ENCODE data around the gene GDF11. TPM values are rescaled to one million over a fixed set of nuclear protein-coding genes. Genes with fewer than 3 reads are reported as not detected.

Gene GDF11
- polyA plus RNA-seq, 2 of the 4 experiments (the other 2 are of a cell fraction) = 1.2 to 3.6 TPM

DNA sequence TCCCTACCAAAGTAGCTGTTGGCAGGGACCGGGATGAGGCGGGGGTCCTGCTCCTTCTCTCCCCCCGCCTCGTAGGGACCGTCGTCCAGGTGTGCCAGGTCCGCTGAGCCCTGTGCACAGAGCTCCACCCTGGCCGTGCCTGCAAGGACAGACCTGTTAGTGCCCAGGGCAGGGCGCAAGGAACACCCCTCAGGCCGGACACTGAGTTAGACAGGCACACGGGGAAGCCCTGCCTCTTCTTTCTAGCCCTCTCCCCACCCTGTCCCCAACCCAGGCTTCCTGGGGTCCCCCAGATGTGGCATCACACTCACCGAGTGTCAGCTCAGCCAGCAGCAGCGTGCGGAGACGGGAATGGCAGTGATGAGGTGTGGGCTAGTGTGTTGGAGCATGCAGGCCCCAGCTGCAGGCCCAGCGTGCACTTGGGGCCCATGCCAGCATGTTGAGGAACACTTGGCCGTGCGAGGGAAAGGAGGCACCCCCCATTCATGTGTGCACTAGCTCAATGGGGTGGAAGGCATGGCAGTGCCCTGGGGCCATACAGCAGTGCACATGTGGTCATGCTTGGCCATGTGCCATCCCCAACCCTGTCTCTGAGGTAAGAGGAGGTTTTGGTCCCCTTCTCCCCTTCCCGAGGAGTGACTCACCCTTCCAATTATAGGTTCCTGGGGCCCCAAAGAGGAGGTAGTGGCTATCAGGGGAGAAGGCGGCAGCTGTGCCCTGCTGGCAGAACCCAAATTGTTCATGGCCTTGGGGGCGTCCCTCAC is 42.5 kb upstream of the GDF11 start:
- Histone ChIP-seq H3K9me3 (no peaks in the 10 kb centered on the region), H3K4me1 (peaks cover 12% of the 10 kb centered on the region; the same call in 2 of the 3 replicates), H3K4me3 (no peak overlapping the region), H3K4me2 (no peak overlapping the region), H3K27ac (no peak overlapping the region)
- TF ChIP-seq RNF2 (IDR thresholded peaks at IDR 0.05; ENCODE audit: borderline replicate concordance, low read depth) (no peak), HOXB5 (CRISPR knock-in tag; IDR thresholded peaks at IDR 0.05) (no peak), KDM5A (IDR thresholded peaks at IDR 0.05) (no peak), ELK1 (IDR thresholded peaks at IDR 0.05; ENCODE audit: low read depth, low read length) (no peak), HOXA7 (CRISPR knock-in tag; IDR thresholded peaks at IDR 0.05) (no peak), ZFP36 (IDR thresholded peaks at IDR 0.05; ENCODE audit: borderline replicate concordance, partially characterized antibody) (no peak), RFX5 (IDR thresholded peaks at IDR 0.05) (no peak), RARB (CRISPR knock-in tag; IDR thresholded peaks at IDR 0.05) (no peak), MAX (IDR thresholded peaks at IDR 0.05) (no peak), TFCP2L1 (CRISPR knock-in tag; IDR thresholded peaks at IDR 0.05) (no peak), CBX2 (IDR thresholded peaks at IDR 0.05; ENCODE audit: borderline replicate concordance, low read depth) (no peak), POLR2AphosphoS2 (conservative IDR thresholded peaks at IDR 0.05; ENCODE audit: low read length) (no peak), FOXS1 (CRISPR knock-in tag; IDR thresholded peaks at IDR 0.05) (no peak)
- TF ChIP-seq, protein P1, sequence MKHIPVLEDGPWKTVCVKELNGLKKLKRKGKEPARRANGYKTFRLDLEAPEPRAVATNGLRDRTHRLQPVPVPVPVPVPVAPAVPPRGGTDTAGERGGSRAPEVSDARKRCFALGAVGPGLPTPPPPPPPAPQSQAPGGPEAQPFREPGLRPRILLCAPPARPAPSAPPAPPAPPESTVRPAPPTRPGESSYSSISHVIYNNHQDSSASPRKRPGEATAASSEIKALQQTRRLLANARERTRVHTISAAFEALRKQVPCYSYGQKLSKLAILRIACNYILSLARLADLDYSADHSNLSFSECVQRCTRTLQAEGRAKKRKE (CRISPR knock-in tag; IDR thresholded peaks at IDR 0.05; ENCODE audit: low read depth) = no peak
- TF ChIP-seq, protein P2, sequence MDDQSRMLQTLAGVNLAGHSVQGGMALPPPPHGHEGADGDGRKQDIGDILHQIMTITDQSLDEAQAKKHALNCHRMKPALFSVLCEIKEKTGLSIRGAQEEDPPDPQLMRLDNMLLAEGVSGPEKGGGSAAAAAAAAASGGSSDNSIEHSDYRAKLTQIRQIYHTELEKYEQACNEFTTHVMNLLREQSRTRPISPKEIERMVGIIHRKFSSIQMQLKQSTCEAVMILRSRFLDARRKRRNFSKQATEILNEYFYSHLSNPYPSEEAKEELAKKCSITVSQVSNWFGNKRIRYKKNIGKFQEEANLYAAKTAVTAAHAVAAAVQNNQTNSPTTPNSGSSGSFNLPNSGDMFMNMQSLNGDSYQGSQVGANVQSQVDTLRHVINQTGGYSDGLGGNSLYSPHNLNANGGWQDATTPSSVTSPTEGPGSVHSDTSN (IDR thresholded peaks at IDR 0.05) = no peak
- ATAC-seq (no peak), DNase-seq (ENCODE audit: low read depth in 1 of 2, low spot score in 1 of 2) (no peak), FAIRE-seq (no peak)
- ChIA-PET POLR2A (no interaction called here), CTCF (interaction anchor here (1.4 to 2.0 kb wide), 4 partner anchors 16 to 38 kb away, joined by 3 to 7 read pairs (median 4); a partner anchor contains a TSS)
- 73% methylated on average over 19 of the region's 21 CpGs for WGBS (ENCODE audit: missing lambda C conversion rate)

DNA sequence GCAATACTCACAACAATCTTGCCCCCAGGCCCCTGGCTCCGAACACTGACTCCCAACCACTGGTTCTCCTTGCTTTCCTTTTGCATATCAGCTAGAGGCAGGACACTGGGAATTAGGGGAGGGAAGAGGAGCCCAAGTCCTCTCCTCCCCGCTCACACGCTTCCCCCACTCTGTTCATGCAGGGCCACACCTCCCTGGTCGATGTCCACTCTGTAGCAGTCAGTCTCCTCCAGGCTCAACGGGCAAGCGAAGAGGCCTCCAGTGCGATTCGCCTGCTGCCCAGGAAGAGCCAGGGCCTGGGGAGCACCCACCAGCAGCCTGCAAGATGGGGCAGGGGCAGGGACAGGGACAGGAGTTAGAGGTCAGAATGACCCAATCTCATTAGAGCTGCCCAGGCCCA is 40.1 kb upstream of the GDF11 start:
- H3K9me3 ChIP-seq = no peaks in the 10 kb centered on the region
- TF ChIP-seq, protein P2 (IDR thresholded peaks at IDR 0.05) = no peak
- TF ChIP-seq ZSCAN20 (CRISPR knock-in tag; IDR thresholded peaks at IDR 0.05) (no peak), NFE2L2 (conservative IDR thresholded peaks at IDR 0.05; ENCODE audit: low read length) (no peak), SMC3 (IDR thresholded peaks at IDR 0.05) (no peak), HDAC2 (IDR thresholded peaks at IDR 0.05) (no peak), RAD21 (conservative IDR thresholded peaks at IDR 0.05 in 1 of 2, IDR thresholded peaks at IDR 0.05 in 1 of 2) (no peak), MAX (IDR thresholded peaks at IDR 0.05) (no peak), GATA3 (IDR thresholded peaks at IDR 0.05; ENCODE audit: borderline replicate concordance) (no peak), HOXB13 (CRISPR knock-in tag; IDR thresholded peaks at IDR 0.05; ENCODE audit: low read depth) (no peak), SREBF2 (IDR thresholded peaks at IDR 0.05) (no peak), NPAS2 (CRISPR knock-in tag; IDR thresholded peaks at IDR 0.05; ENCODE audit: borderline replicate concordance) (no peak), KDM5A (IDR thresholded peaks at IDR 0.05) (no peak), ZC3H11A (IDR thresholded peaks at IDR 0.05) (no peak), CBX8 (IDR thresholded peaks at IDR 0.05) (no peak), CTCF (IDR thresholded peaks at IDR 0.05) (no peak), TP53 (CRISPR knock-in tag; IDR thresholded peaks at IDR 0.05) (no peak)
- TF ChIP-seq, protein P1 (CRISPR knock-in tag; IDR thresholded peaks at IDR 0.05; ENCODE audit: low read depth) = no peak
- TF ChIP-seq, protein P3, sequence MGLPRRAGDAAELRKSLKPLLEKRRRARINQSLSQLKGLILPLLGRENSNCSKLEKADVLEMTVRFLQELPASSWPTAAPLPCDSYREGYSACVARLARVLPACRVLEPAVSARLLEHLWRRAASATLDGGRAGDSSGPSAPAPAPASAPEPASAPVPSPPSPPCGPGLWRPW (IDR thresholded peaks at IDR 0.05) = no peak
- peaks cover 12% of the 10 kb centered on the region; the same call in 2 of the 3 replicates for H3K4me1 ChIP-seq
- H3K4me3 ChIP-seq = no peak overlapping the region
- ChIA-PET POLR2A (no interaction called here), CTCF (no interaction called here)
- no peak for ATAC-seq
- no peak for DNase-seq (ENCODE audit: low read depth in 1 of 2, low spot score in 1 of 2)
- H3K27ac ChIP-seq = no peak overlapping the region
- no peak overlapping the region for H3K4me2 ChIP-seq
- no peak for FAIRE-seq
- 88% methylated on average over 8 of the region's 8 CpGs for WGBS (ENCODE audit: missing lambda C conversion rate)
